GM21717 (cell line): ENCODE data around the gene FMNL2.
"Not testable (repeated sequence)": the region's sequence is repeated elsewhere in the genome, so short reads cannot be mapped to it uniquely, and the experiment has no call there.

Source experiments
- ATAC-seq: cut with Tn5 transposase; IDR thresholded peaks from one replicate; pipeline ENCODE4 v1.9.1; 2021; ENCODE audit warnings: mild to moderate bottlenecking, moderate library complexity; ENCODE audit not compliant: unreplicated experiment

The FMNL2 gene

GRCh38 chr2:152335016-152335725 lies at the start of gene FMNL2:
Gene FMNL2, plus strand, starts transcription at chr2:152335174.
- ATAC-seq: peak; percentile 96

- no peak for ATAC-seq
Measured at GRCh38 chr2:152292991-152293390, 42.0 kb upstream of the FMNL2 start.

GRCh38 chr2:152297715-152298114 lies 37.3 kb upstream of the FMNL2 start:
- ATAC-seq: no peak

- ATAC-seq: no peak
Measured at GRCh38 chr2:152298754-152299153, 36.2 kb upstream of the FMNL2 start.

- ATAC-seq: no peak
Measured at GRCh38 chr2:152301131-152301530, 33.8 kb upstream of the FMNL2 start.

- ATAC-seq: no peak
Measured at GRCh38 chr2:152303951-152304350, 31.0 kb upstream of the FMNL2 start.

- ATAC-seq: no peak
Measured at GRCh38 chr2:152304836-152305235, 30.1 kb upstream of the FMNL2 start.

- ATAC-seq: no peak
Measured at GRCh38 chr2:152307863-152308262, 27.1 kb upstream of the FMNL2 start.

GRCh38 chr2:152309352-152310214 lies 25.4 kb upstream of the FMNL2 start:
- ATAC-seq: no peak

GRCh38 chr2:152319822-152320570 lies 15.0 kb upstream of the FMNL2 start:
- no peak for ATAC-seq

- no peak for ATAC-seq
Measured at GRCh38 chr2:152320814-152321213, 14.2 kb upstream of the FMNL2 start.

- ATAC-seq: no peak
Measured at GRCh38 chr2:152322222-152322621, 12.8 kb upstream of the FMNL2 start.

- ATAC-seq: not testable (repeated sequence)
Measured at GRCh38 chr2:152325126-152325525, 9.8 kb upstream of the FMNL2 start.

GRCh38 chr2:152326710-152327109 lies 8.3 kb upstream of the FMNL2 start:
- ATAC-seq: no peak

GRCh38 chr2:152328013-152328412 lies 7.0 kb upstream of the FMNL2 start:
- no peak for ATAC-seq

- no peak for ATAC-seq
Measured at GRCh38 chr2:152330235-152330866, 4.6 kb upstream of the FMNL2 start.

- no peak for ATAC-seq
Measured at GRCh38 chr2:152334701-152335015, 316 bp upstream of the FMNL2 start.

- ATAC-seq: no peak
Measured at GRCh38 chr2:152335726-152336118, 748 bp downstream of the FMNL2 start.

- ATAC-seq: no peak
Measured at GRCh38 chr2:152336119-152336853, 1.3 kb downstream of the FMNL2 start.

GRCh38 chr2:152336854-152337510 lies 2.0 kb downstream of the FMNL2 start:
- no peak for ATAC-seq
